GM12875 (cell line): ENCODE measurements around the gene SIT1.
A peak's percentile ranks its signal among the peaks of the same experiment; 100 is the strongest.

Experiments
- H3K4me3 ChIP-seq: one replicate; pipeline ENCODE4 v1.5.1; 2011; ENCODE audit warnings: low read depth, low read length, control low read depth
- CTCF ChIP-seq: IDR thresholded peaks from 2 replicates; pipeline ENCODE4 v1.5.1; 2011; ENCODE audit warnings: low read depth, mild to moderate bottlenecking, control low read depth, inconsistent platforms, low read length, moderate library complexity, borderline replicate concordance; ENCODE audit not compliant: insufficient read depth

The SIT1 gene

GRCh38 chr9:35691757-35692301, 41.1 kb upstream of the SIT1 start:
- no peak overlapping the region for H3K4me3 ChIP-seq
- no peak for TF ChIP-seq CTCF

- H3K4me3 ChIP-seq = peak overlapping the region; percentile 66
- no peak for TF ChIP-seq CTCF
These were observed 40.6 kb upstream of the SIT1 start for GRCh38 chr9:35691334-35691650.

GRCh38 chr9:35690614-35691333, 40.0 kb upstream of the SIT1 start:
- TF ChIP-seq CTCF = no peak

GRCh38 chr9:35690294-35690613, 39.5 kb upstream of the SIT1 start:
- H3K4me3 ChIP-seq = peak overlapping the region; percentile 66
- TF ChIP-seq CTCF = no peak

More at GRCh38 chr9:35690614-35691333, 40.0 kb upstream of the SIT1 start:
- peak overlapping the region; percentile 66 for H3K4me3 ChIP-seq

GRCh38 chr9:35689542-35690293, 39.0 kb upstream of the SIT1 start, which contains the start of gene TPM2:
Gene TPM2 (minus strand): TSS chr9:35689925. CDS start chr9:35689817, 108 bp downstream.
- TF ChIP-seq CTCF = no peak
- H3K4me3 ChIP-seq = peak within 1 kb of the TSS; percentile 66

- TF ChIP-seq CTCF = no peak
- H3K4me3 ChIP-seq = no peak overlapping the region
These were observed 38.1 kb upstream of the SIT1 start for GRCh38 chr9:35688558-35689541.
